H9 (cell line): ENCODE data around the gene SEMA5A. TPM values are rescaled to one million over a fixed set of nuclear protein-coding genes. Genes with fewer than 3 reads are reported as not detected.

Source experiments
- DNase-seq: peaks from one replicate; pipeline ENCODE4 v3.0.0-alpha.2; 2017
- H2AFZ ChIP-seq: one replicate; pipeline ENCODE4 v1.6.1; 2013; ENCODE audit warnings: mild to moderate bottlenecking, low read length, control low read depth, moderate library complexity
- H2AK5ac ChIP-seq: 2 replicates; pipeline ENCODE4 v1.6.1; 2013; ENCODE audit warnings: low read length, control low read depth, mixed read lengths; ENCODE audit not compliant: insufficient read length
- H2BK120ac ChIP-seq: one replicate; pipeline ENCODE4 v1.6.1; 2013; ENCODE audit warnings: low read depth, mild to moderate bottlenecking, low read length, control low read depth, inconsistent platforms; ENCODE audit not compliant: poor library complexity, severe bottlenecking
- H2BK12ac ChIP-seq: 2 replicates; pipeline ENCODE4 v1.6.1; 2013; ENCODE audit warnings: low read length, control low read depth, mixed read lengths, low read depth; ENCODE audit not compliant: insufficient read length
- H2BK15ac ChIP-seq: 2 replicates; pipeline ENCODE4 v1.6.1; 2013; ENCODE audit warnings: low read depth, low read length, control low read depth
- H2BK20ac ChIP-seq: one replicate; pipeline ENCODE4 v1.6.1; 2013; ENCODE audit warnings: low read depth, mild to moderate bottlenecking, low read length, control low read depth, inconsistent platforms; ENCODE audit not compliant: poor library complexity, severe bottlenecking
- H2BK5ac ChIP-seq: 2 replicates; pipeline ENCODE4 v1.6.1; 2013; ENCODE audit warnings: low read length, control low read depth, mixed read lengths; ENCODE audit not compliant: insufficient read length
- H3K14ac ChIP-seq: 2 replicates; pipeline ENCODE4 v1.6.1; 2013; ENCODE audit warnings: low read length, control low read depth; ENCODE audit not compliant: insufficient read depth
- H3K18ac ChIP-seq: 2 replicates; pipeline ENCODE4 v1.6.1; 2013; ENCODE audit warnings: low read depth, mild to moderate bottlenecking, mixed read lengths, low read length, control low read depth; ENCODE audit not compliant: insufficient read length
- H3K23ac ChIP-seq: 2 replicates; pipeline ENCODE4 v1.6.1; 2013; ENCODE audit warnings: low read length, control low read depth, mixed read lengths, low read depth; ENCODE audit not compliant: insufficient read length
- H3K23me2 ChIP-seq: 2 replicates; pipeline ENCODE4 v1.6.1; 2013; ENCODE audit warnings: low read depth, mild to moderate bottlenecking, mixed read lengths, low read length, control low read depth; ENCODE audit not compliant: insufficient read length, poor library complexity, severe bottlenecking
- H3K27ac ChIP-seq: 2 replicates; pipeline ENCODE4 v1.5.1; 2013; ENCODE audit warnings: low read length, control low read depth, mixed read lengths, low read depth; ENCODE audit not compliant: insufficient read length
- H3K27me3 ChIP-seq: 2 replicates; pipeline ENCODE4 v1.6.1; 2013; ENCODE audit warnings: low read length, control low read depth, inconsistent platforms; ENCODE audit not compliant: insufficient read depth
- H3K4ac ChIP-seq: 2 replicates; pipeline ENCODE4 v1.6.1; 2013; ENCODE audit warnings: low read depth, mild to moderate bottlenecking, control low read depth, inconsistent platforms, low read length, moderate library complexity
- H3K4me1 ChIP-seq: 2 replicates; pipeline ENCODE4 v1.6.1; 2013; ENCODE audit warnings: low read length, control low read depth, inconsistent platforms; ENCODE audit not compliant: insufficient read depth
- H3K4me2 ChIP-seq: 2 replicates; pipeline ENCODE4 v1.6.1; 2013; ENCODE audit warnings: low read length, control low read depth, mixed read lengths; ENCODE audit not compliant: insufficient read length, insufficient read depth
- H3K56ac ChIP-seq: 2 replicates; pipeline ENCODE4 v1.6.1; 2013; ENCODE audit warnings: low read depth, mild to moderate bottlenecking, mixed read lengths, low read length, control low read depth; ENCODE audit not compliant: insufficient read length
- H3K79me1 ChIP-seq: 2 replicates; pipeline ENCODE4 v1.6.1; 2013; ENCODE audit warnings: low read depth, mild to moderate bottlenecking, moderate library complexity, low read length, control low read depth, inconsistent platforms; ENCODE audit not compliant: insufficient read depth, poor library complexity, severe bottlenecking
- H3K79me2 ChIP-seq: 2 replicates; pipeline ENCODE4 v1.6.1; 2013; ENCODE audit warnings: low read length, control low read depth, inconsistent platforms; ENCODE audit not compliant: insufficient read depth
- H3K9ac ChIP-seq: 2 replicates; pipeline ENCODE4 v1.6.1; 2013; ENCODE audit warnings: low read length, control low read depth, mixed read lengths; ENCODE audit not compliant: insufficient read length; ENCODE audit errors: extremely low read depth
- H3K9me3 ChIP-seq: one replicate; pipeline ENCODE4 v1.6.1; 2013; ENCODE audit warnings: low read depth, low read length, inconsistent platforms; ENCODE audit not compliant: control insufficient read depth
- H3T11ph ChIP-seq: one replicate; pipeline ENCODE4 v1.6.1; 2013; ENCODE audit warnings: mild to moderate bottlenecking, low read length, control low read depth, inconsistent platforms
- H4K20me1 ChIP-seq: one replicate; pipeline ENCODE4 v1.6.1; 2013; ENCODE audit not compliant: control insufficient read depth, insufficient read length, insufficient read depth
- H4K5ac ChIP-seq: 2 replicates; pipeline ENCODE4 v1.6.1; 2013; ENCODE audit warnings: low read depth, mild to moderate bottlenecking, mixed read lengths, low read length, control low read depth; ENCODE audit not compliant: insufficient read length
- H4K8ac ChIP-seq: replicated peaks from 2 replicates; pipeline ENCODE4 v1.6.1; 2013; ENCODE audit warnings: low read length, control low read depth, mixed read lengths, low read depth; ENCODE audit not compliant: insufficient read length
- H4K91ac ChIP-seq: 2 replicates; pipeline ENCODE4 v1.6.1; 2013; ENCODE audit warnings: low read depth, mild to moderate bottlenecking, moderate library complexity, mixed read lengths, low read length, control low read depth; ENCODE audit not compliant: insufficient read length
- H3K27ac Mint-ChIP-seq, 3 experiments: 2 replicates in 2 of 3; 3 replicates in 1 of 3; pipeline ENCODE4 v1.8.0; 2020 to 2021; ENCODE audit warnings: mixed read lengths in 3 of 3, mild to moderate bottlenecking in 1 of 3, moderate library complexity in 1 of 3
- H3K27me3 Mint-ChIP-seq: 2 replicates; pipeline ENCODE4 v1.8.0; 2021; ENCODE audit warnings: low read depth, mild to moderate bottlenecking, moderate library complexity, mixed read lengths
- H3K36me3 Mint-ChIP-seq, 3 experiments: 2 replicates in 2 of 3; 3 replicates in 1 of 3; pipeline ENCODE4 v1.8.0; 2020 to 2021; ENCODE audit warnings: low read depth in 3 of 3, mixed read lengths in 3 of 3; ENCODE audit not compliant: insufficient read depth in 1 of 3
- H3K4me1 Mint-ChIP-seq, 2 experiments: 2 replicates each; pipeline ENCODE4 v1.8.0; 2020; ENCODE audit warnings: mixed read lengths in 2 of 2
- H3K4me3 Mint-ChIP-seq, 2 experiments: 2 replicates in 1 of 2; 3 replicates in 1 of 2; pipeline ENCODE4 v1.8.0; 2020 to 2021; ENCODE audit warnings: mild to moderate bottlenecking in 2 of 2, mixed read lengths in 2 of 2, moderate library complexity in 1 of 2
- H3K9me3 Mint-ChIP-seq, 2 experiments: 2 replicates in 1 of 2; 3 replicates in 1 of 2; pipeline ENCODE4 v1.8.0; 2020; ENCODE audit warnings: mild to moderate bottlenecking in 2 of 2, mixed read lengths in 2 of 2, moderate library complexity in 1 of 2
- CTCF ChIP-seq: fragments of 200-600 bp; sonication (generic); conservative IDR thresholded peaks from 3 replicates; pipeline ENCODE4 v1.8.0; 2021; ENCODE audit warnings: antibody characterized with exemption, mild to moderate bottlenecking
- WGBS: extraction: QIAGEN DNeasy Blood & Tissue Kit; methylation state at CpG from one replicate; pipeline ENCODE4 v1.1.7; 2013; ENCODE audit warnings: missing lambda C conversion rate, low lambda C conversion rate, mixed read lengths; ENCODE audit not compliant: insufficient read length; ENCODE audit errors: extremely low coverage; 5-methylcytosine and 5-hydroxymethylcytosine counted together
- total RNA-seq: library from RNA; stranded (reverse); gene quantifications from 2 replicates; pipeline ENCODE4 v1.2.1, GENCODE V29; 2021

The SEMA5A gene
- total RNA-seq, 1 experiment from 2014 or later = 4.3 TPM

- DNase-seq = no peak
- Histone ChIP-seq H3K79me2 (no peaks in the 10 kb centered on the region), H2AFZ (no peak overlapping the region), H3K9ac (no peak overlapping the region), H3K27ac (no peak overlapping the region), H4K20me1 (no peaks in the 10 kb centered on the region), H4K5ac (no peak overlapping the region), H4K8ac (no peak overlapping the region), H3K18ac (no peak overlapping the region), H3K4me2 (peak overlapping the region; percentile 1), H3K9me3 (no peaks in the 10 kb centered on the region), H3K79me1 (no peaks in the 10 kb centered on the region), H3K4ac (no peak overlapping the region), H2BK5ac (no peak overlapping the region), H3K56ac (no peak overlapping the region), H3T11ph (no peak overlapping the region), H2BK20ac (no peak overlapping the region), H2BK12ac (no peak overlapping the region), H3K27me3 (no peaks in the 10 kb centered on the region), H3K23ac (no peak overlapping the region), H3K4me1 (no peaks in the 10 kb centered on the region; the same call in 1 of the 2 replicates), H4K91ac (no peak overlapping the region), H3K14ac (no peak overlapping the region), H2BK120ac (no peak overlapping the region), H3K23me2 (no peaks in the 10 kb centered on the region), H2AK5ac (no peak overlapping the region), H2BK15ac (no peak overlapping the region)
- Mint-ChIP-seq H3K27me3 (peaks cover 1% of the 10 kb centered on the region; the same call in 1 of the 2 replicates), H3K9me3 (no peaks in the 10 kb centered on the region), H3K4me1 (peaks cover 17 to 24% of the 10 kb centered on the region in 2 experiments), H3K36me3 (peaks cover 0 to 3% (median 0%) of the 10 kb centered on the region in 3 experiments; a peak in 1 of 7 replicates), H3K4me3 (peak overlapping the region in 1 of 2 experiments; percentile 54; a peak in 3 of 5 replicates), H3K27ac (peak overlapping the region; percentile 92 to 98 (median 95); a peak in 6 of 7 replicates)
- no CpG with 5 or more reads among the region's 1 CpG for WGBS
- TF ChIP-seq CTCF = no peak
These were observed 250.4 kb downstream of the SEMA5A start for GRCh38 chr5:9295466-9295801.
